ENCODE data around the gene ZNF280B.

DNA sequence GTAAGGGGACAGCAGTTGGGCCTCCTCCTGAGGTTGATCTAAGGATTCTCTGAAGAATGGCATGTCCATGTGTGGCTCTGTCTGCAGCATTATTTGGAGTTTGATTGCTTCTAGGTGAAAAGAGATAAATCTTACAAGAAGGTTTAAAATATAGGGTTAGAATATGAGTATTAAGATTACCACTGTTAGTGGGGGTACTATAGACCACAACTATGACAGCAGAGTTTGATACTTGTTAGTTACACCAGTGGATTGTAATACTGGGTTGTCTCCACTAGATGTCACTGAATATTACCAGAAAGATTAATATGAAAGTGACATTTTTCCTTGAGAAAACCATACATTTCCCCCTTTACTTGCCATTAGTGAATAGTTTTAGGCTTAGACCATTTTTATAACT lies 47.9 kb downstream of the ZNF280B start:
- TF ChIP-seq, protein P1, sequence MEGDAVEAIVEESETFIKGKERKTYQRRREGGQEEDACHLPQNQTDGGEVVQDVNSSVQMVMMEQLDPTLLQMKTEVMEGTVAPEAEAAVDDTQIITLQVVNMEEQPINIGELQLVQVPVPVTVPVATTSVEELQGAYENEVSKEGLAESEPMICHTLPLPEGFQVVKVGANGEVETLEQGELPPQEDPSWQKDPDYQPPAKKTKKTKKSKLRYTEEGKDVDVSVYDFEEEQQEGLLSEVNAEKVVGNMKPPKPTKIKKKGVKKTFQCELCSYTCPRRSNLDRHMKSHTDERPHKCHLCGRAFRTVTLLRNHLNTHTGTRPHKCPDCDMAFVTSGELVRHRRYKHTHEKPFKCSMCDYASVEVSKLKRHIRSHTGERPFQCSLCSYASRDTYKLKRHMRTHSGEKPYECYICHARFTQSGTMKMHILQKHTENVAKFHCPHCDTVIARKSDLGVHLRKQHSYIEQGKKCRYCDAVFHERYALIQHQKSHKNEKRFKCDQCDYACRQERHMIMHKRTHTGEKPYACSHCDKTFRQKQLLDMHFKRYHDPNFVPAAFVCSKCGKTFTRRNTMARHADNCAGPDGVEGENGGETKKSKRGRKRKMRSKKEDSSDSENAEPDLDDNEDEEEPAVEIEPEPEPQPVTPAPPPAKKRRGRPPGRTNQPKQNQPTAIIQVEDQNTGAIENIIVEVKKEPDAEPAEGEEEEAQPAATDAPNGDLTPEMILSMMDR (IDR thresholded peaks at IDR 0.05): no peak
- no peak for TF ChIP-seq POLR2A (IDR thresholded peaks at IDR 0.05)
